ENCODE results near the gene RUNX1. TPM values are rescaled to one million over a fixed set of nuclear protein-coding genes. Genes with fewer than 3 reads are reported as not detected.

The RUNX1 gene
- total RNA-seq, 1 experiment from 2014 or later = 55.2 TPM

DNA sequence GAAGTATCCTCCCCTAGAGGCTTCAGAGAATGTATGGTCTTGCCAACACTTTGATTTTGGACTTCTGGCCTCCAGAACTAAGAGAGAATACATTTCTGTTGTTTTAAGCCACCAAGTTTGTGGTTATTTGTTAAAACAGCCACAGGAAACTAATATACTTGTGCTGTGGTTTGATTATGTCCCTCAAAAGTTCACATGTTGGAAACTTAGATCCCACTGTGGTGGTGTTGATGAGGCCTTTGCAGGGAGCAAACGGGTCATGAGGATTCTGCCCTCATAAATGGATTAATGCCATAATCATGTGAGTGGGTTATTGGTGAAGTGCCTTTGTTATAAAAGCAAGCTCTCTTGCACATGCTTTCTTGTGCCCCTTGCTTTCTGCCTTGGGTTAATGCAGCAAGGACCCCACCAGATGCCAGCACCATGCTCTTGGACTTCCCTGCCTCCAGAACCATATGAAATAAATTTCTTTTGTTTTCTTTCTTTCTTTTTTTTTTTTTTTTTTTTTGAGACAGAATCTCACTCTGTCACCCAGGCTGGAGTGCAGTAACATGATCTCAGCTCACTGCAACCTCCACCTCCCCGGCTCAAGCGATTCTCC, 223.1 kb downstream of the RUNX1 start:
- ATAC-seq = no peak
- Histone ChIP-seq H3F3A (ENCODE audit: low read length, unreplicated experiment) (no peaks in the 10 kb centered on the region), H3K9ac (ENCODE audit: low read length) (no peak overlapping the region), H4K20me1 (ENCODE audit: low read length) (no peaks in the 10 kb centered on the region), H3K9me3 (ENCODE audit: low read length) (no peaks in the 10 kb centered on the region), H3K4me2 (ENCODE audit: low read length) (no peak overlapping the region), H3K27ac (ENCODE audit: low read length) (no peak overlapping the region), H3K4me1 (ENCODE audit: insufficient read depth, low read length) (no peaks in the 10 kb centered on the region), H3K36me3 (ENCODE audit: low read depth, low read length) (peaks cover 93% of the 10 kb centered on the region), H2AFZ (ENCODE audit: low read length) (no peak overlapping the region), H3K9me2 (replicated peaks; ENCODE audit: low read length) (no peaks in the 10 kb centered on the region), H3K27me3 (ENCODE audit: low read length) (no peaks in the 10 kb centered on the region), H3K4me3 (ENCODE audit: low read length) (no peak overlapping the region), H3K79me2 (ENCODE audit: low read length) (peaks cover 28% of the 10 kb centered on the region; the same call in 1 of the 2 replicates)
- no TSS peak for BruUV-seq (replicated peaks)
- ChIA-PET POLR2A (ENCODE audit: unreplicated experiment) (no interaction called here), CTCF (no interaction called here)
- intact Hi-C loops (cut with micrococcal nuclease) = no loop called here
- TF ChIP-seq EZH2 (IDR thresholded peaks at IDR 0.05; ENCODE audit: low read length, unreplicated experiment) (no peak), EZH2phosphoT487 (IDR thresholded peaks at IDR 0.05; ENCODE audit: borderline replicate concordance, low read length) (no peak)
- TF ChIP-seq, protein P1, sequence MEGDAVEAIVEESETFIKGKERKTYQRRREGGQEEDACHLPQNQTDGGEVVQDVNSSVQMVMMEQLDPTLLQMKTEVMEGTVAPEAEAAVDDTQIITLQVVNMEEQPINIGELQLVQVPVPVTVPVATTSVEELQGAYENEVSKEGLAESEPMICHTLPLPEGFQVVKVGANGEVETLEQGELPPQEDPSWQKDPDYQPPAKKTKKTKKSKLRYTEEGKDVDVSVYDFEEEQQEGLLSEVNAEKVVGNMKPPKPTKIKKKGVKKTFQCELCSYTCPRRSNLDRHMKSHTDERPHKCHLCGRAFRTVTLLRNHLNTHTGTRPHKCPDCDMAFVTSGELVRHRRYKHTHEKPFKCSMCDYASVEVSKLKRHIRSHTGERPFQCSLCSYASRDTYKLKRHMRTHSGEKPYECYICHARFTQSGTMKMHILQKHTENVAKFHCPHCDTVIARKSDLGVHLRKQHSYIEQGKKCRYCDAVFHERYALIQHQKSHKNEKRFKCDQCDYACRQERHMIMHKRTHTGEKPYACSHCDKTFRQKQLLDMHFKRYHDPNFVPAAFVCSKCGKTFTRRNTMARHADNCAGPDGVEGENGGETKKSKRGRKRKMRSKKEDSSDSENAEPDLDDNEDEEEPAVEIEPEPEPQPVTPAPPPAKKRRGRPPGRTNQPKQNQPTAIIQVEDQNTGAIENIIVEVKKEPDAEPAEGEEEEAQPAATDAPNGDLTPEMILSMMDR (conservative IDR thresholded peaks at IDR 0.05; ENCODE audit: low read depth, low read length) = no peak
- DNase-seq = no peak

DNA sequence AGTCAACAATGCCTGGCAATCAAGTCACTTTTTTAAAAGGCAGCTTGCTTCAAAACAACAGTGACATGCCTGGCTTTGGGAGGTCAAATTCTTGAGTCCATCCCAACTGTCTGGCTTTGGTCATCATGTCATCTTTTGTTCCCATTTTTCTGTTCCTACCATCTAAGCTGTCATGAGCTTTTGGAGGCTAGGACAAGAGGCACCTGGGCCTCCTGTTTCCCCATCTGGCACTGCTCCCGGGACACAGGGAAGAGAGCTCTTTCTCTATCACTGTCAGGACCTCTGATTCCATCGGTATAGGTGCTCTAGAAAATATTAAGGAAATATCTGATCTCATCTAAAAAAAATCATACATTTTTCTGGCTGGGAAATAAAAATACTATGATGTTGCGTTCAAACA, 224.0 kb downstream of the RUNX1 start:
- DNase-seq (no peak), ATAC-seq (no peak)
- Histone ChIP-seq H3K9me3 (ENCODE audit: low read length) (no peaks in the 10 kb centered on the region), H3K36me3 (ENCODE audit: low read depth, low read length) (peaks cover 91% of the 10 kb centered on the region), H3K4me3 (ENCODE audit: low read length) (no peak overlapping the region), H3K9ac (ENCODE audit: low read length) (no peak overlapping the region), H3K27ac (ENCODE audit: low read length) (no peak overlapping the region), H4K20me1 (ENCODE audit: low read length) (no peaks in the 10 kb centered on the region), H3F3A (ENCODE audit: low read length, unreplicated experiment) (no peaks in the 10 kb centered on the region), H2AFZ (ENCODE audit: low read length) (no peak overlapping the region), H3K9me2 (replicated peaks; ENCODE audit: low read length) (no peaks in the 10 kb centered on the region), H3K79me2 (ENCODE audit: low read length) (peaks cover 23% of the 10 kb centered on the region; the same call in 1 of the 2 replicates), H3K4me1 (ENCODE audit: insufficient read depth, low read length) (no peaks in the 10 kb centered on the region), H3K27me3 (ENCODE audit: low read length) (no peaks in the 10 kb centered on the region), H3K4me2 (ENCODE audit: low read length) (no peak overlapping the region)
- TF ChIP-seq, protein P1 (conservative IDR thresholded peaks at IDR 0.05; ENCODE audit: low read depth, low read length) = no peak
- TF ChIP-seq EZH2phosphoT487 (IDR thresholded peaks at IDR 0.05; ENCODE audit: borderline replicate concordance, low read length) (no peak), EZH2 (IDR thresholded peaks at IDR 0.05; ENCODE audit: low read length, unreplicated experiment) (no peak)
- CTCF ChIA-PET = no interaction called here
- intact Hi-C loops (cut with micrococcal nuclease) = no loop called here
- POLR2A ChIA-PET (ENCODE audit: unreplicated experiment) = no interaction called here
- no TSS peak for BruUV-seq (replicated peaks)

DNA sequence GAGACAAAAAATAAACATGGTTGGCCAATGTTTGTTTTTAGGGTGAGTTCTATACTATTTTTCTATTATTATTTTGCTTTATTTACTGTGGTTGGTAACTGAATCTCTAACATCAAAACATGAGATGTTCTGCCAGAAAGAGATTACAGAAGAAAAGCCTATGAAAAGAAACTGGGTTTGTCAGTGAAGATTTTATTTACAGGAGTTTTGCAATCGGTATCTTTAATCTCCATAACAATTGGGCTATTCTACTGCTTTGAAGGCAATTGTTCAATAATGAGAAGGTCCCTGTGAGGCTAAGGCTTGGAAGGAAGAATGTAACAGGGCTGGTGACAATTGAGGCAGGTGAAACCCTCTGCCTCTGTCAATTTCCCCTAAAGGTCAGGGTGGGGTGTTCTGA, 224.8 kb downstream of the RUNX1 start:
- no peaks in the 10 kb centered on the region for H3K27me3 ChIP-seq (ENCODE audit: low read length)
- no peak overlapping the region for H3K4me3 ChIP-seq (ENCODE audit: low read length)
- H3K4me2 ChIP-seq (ENCODE audit: low read length) = no peak overlapping the region
- DNase-seq (no peak), ATAC-seq (no peak)
- no peak overlapping the region for H3K27ac ChIP-seq (ENCODE audit: low read length)
- no peaks in the 10 kb centered on the region for H3K9me3 ChIP-seq (ENCODE audit: low read length)
- TF ChIP-seq, protein P1 (conservative IDR thresholded peaks at IDR 0.05; ENCODE audit: low read depth, low read length) = no peak
- TF ChIP-seq EZH2 (IDR thresholded peaks at IDR 0.05; ENCODE audit: low read length, unreplicated experiment) = no peak
- TF ChIP-seq EZH2phosphoT487 (IDR thresholded peaks at IDR 0.05; ENCODE audit: borderline replicate concordance, low read length) = no peak
- H3K9ac ChIP-seq (ENCODE audit: low read length) = no peak overlapping the region
- intact Hi-C loops (cut with micrococcal nuclease) = no loop called here
- H3K4me1 ChIP-seq (ENCODE audit: insufficient read depth, low read length) = no peaks in the 10 kb centered on the region
- H3K9me2 ChIP-seq (replicated peaks; ENCODE audit: low read length) = no peaks in the 10 kb centered on the region
- H3K36me3 ChIP-seq (ENCODE audit: low read depth, low read length) = peaks cover 91% of the 10 kb centered on the region
- ChIA-PET POLR2A (ENCODE audit: unreplicated experiment) (no interaction called here), CTCF (no interaction called here)
- BruUV-seq (replicated peaks) = no TSS peak
- peaks cover 23% of the 10 kb centered on the region; the same call in 1 of the 2 replicates for H3K79me2 ChIP-seq (ENCODE audit: low read length)
- H2AFZ ChIP-seq (ENCODE audit: low read length) = no peak overlapping the region
- H4K20me1 ChIP-seq (ENCODE audit: low read length) = no peaks in the 10 kb centered on the region
- H3F3A ChIP-seq (ENCODE audit: low read length, unreplicated experiment) = no peaks in the 10 kb centered on the region
